ENCODE measurements around the gene DUSP9. TPM values are rescaled to one million over a fixed set of nuclear protein-coding genes. Genes with fewer than 3 reads are reported as not detected.

Gene DUSP9
- polyA plus RNA-seq, 1 experiment, result not detected

GRCh38 chrX:153651540-153652079 lies 4.6 kb downstream of the DUSP9 start:
- H3K27me3 ChIP-seq (ENCODE audit: control insufficient read depth, insufficient read depth, low read length), result peaks cover 15% of the 10 kb centered on the region
- POLR2A ChIA-PET, result no interaction called here
- H3K4me3 ChIP-seq (ENCODE audit: low read depth, low read length), result no peak overlapping the region
- H3K9me3 ChIP-seq (ENCODE audit: control insufficient read depth, insufficient read depth, low read length), result peaks cover 3% of the 10 kb centered on the region; the same call in 1 of the 2 replicates
- no peak overlapping the region for H3K27ac ChIP-seq (ENCODE audit: low read depth, low read length)
- CTCF ChIA-PET, result interaction anchor here (1.0 to 3.8 kb wide), 4 partner anchors 13 to 710 kb away, joined by 4 to 23 read pairs (median 4); no protein-coding TSS in a partner anchor
- 0 out of 2 replicates have a peak, but pooled peaks have one; percentile 19 for TF ChIP-seq CTCF (IDR thresholded peaks at IDR 0.05; ENCODE audit: low read depth, low read length)
- DNase-seq (ENCODE audit: low read depth, low spot score), result no peak

GRCh38 chrX:153653556-153653955 lies 6.6 kb downstream of the DUSP9 start:
- Histone ChIP-seq H3K27ac (ENCODE audit: low read depth, low read length) (no peak overlapping the region), H3K4me3 (ENCODE audit: low read depth, low read length) (no peak overlapping the region), H3K27me3 (ENCODE audit: control insufficient read depth, insufficient read depth, low read length) (peaks cover 3% of the 10 kb centered on the region), H3K9me3 (ENCODE audit: control insufficient read depth, insufficient read depth, low read length) (peaks cover 3% of the 10 kb centered on the region; the same call in 1 of the 2 replicates)
- no peak for DNase-seq (ENCODE audit: low read depth, low spot score)
- TF ChIP-seq CTCF (IDR thresholded peaks at IDR 0.05; ENCODE audit: low read depth, low read length), result no peak
- POLR2A ChIA-PET, result interaction anchor here (0.5 kb wide), 1 partner anchor 55 kb away, joined by 4 read pairs; the partner anchor contains the start of gene CCNQ
- CTCF ChIA-PET, result interaction anchor here (0.6 to 3.8 kb wide), 2 partner anchors 9 to 14 kb away, joined by 3 to 23 read pairs; no protein-coding TSS in a partner anchor

- TF ChIP-seq CTCF (IDR thresholded peaks at IDR 0.05; ENCODE audit: low read depth, low read length), result no peak
- ChIA-PET CTCF (interaction anchor here (1.0 to 2.1 kb wide), 2 partner anchors 10 to 12 kb away, joined by 3 to 17 read pairs; no protein-coding TSS in a partner anchor), POLR2A (no interaction called here)
Measured at GRCh38 chrX:153657161-153657560, 10.2 kb downstream of the DUSP9 start.

GRCh38 chrX:153659268-153659667 lies 12.3 kb downstream of the DUSP9 start:
- POLR2A ChIA-PET, result no interaction called here
- CTCF ChIA-PET, result interaction anchor here (1.0 kb wide), 1 partner anchor 13 kb away, joined by 3 read pairs; no protein-coding TSS in a partner anchor
- Histone ChIP-seq H3K27ac (ENCODE audit: low read depth, low read length) (no peak overlapping the region), H3K4me3 (ENCODE audit: low read depth, low read length) (no peak overlapping the region), H3K27me3 (ENCODE audit: control insufficient read depth, insufficient read depth, low read length) (peaks cover 13% of the 10 kb centered on the region), H3K9me3 (ENCODE audit: control insufficient read depth, insufficient read depth, low read length) (no peaks in the 10 kb centered on the region; the same call in 1 of the 2 replicates)
- no peak for DNase-seq (ENCODE audit: low read depth, low spot score)
- no peak for TF ChIP-seq CTCF (IDR thresholded peaks at IDR 0.05; ENCODE audit: low read depth, low read length)

More at GRCh38 chrX:153657161-153657560, 10.2 kb downstream of the DUSP9 start:
- Histone ChIP-seq H3K4me3 (ENCODE audit: low read depth, low read length) (no peak overlapping the region), H3K9me3 (ENCODE audit: control insufficient read depth, insufficient read depth, low read length) (peaks cover 3% of the 10 kb centered on the region), H3K27me3 (ENCODE audit: control insufficient read depth, insufficient read depth, low read length) (peaks cover 9% of the 10 kb centered on the region), H3K27ac (ENCODE audit: low read depth, low read length) (no peak overlapping the region)
- no peak for DNase-seq (ENCODE audit: low read depth, low spot score)

GRCh38 chrX:153662266-153662665 lies 15.3 kb downstream of the DUSP9 start:
- ChIA-PET CTCF (interaction anchor here (0.6 to 2.7 kb wide), 11 partner anchors 9 to 720 kb away, joined by 3 to 18 read pairs (median 4); partner anchors contain the start of gene BGN), POLR2A (no interaction called here)
- peak; percentile 42 for TF ChIP-seq CTCF (IDR thresholded peaks at IDR 0.05; ENCODE audit: low read depth, low read length)
- Histone ChIP-seq H3K27me3 (ENCODE audit: control insufficient read depth, insufficient read depth, low read length) (peaks cover 16% of the 10 kb centered on the region), H3K4me3 (ENCODE audit: low read depth, low read length) (no peak overlapping the region), H3K9me3 (ENCODE audit: control insufficient read depth, insufficient read depth, low read length) (no peaks in the 10 kb centered on the region; the same call in 1 of the 2 replicates), H3K27ac (ENCODE audit: low read depth, low read length) (no peak overlapping the region)
- no peak for DNase-seq (ENCODE audit: low read depth, low spot score)
